Caco-2 (cell line): Measurements from ENCODE around the gene CLEC16A. TPM values are rescaled to one million over a fixed set of nuclear protein-coding genes. Genes with fewer than 3 reads are reported as not detected.
A peak's percentile ranks its signal among the peaks of the same experiment; 100 is the strongest.

Source experiments
- BruUV-seq: library from RNA; stranded (reverse); fragments of 400-500 nt; replicated peaks from 2 replicates; lab custom pipeline; 2021; lab: Mats Ljungman, UMichigan
- CTCF ChIA-PET: fragments of 300-600 bp; sonication (Branson Sonifier 250); formaldehyde crosslinking; loops from one replicate; lab custom pipeline; 2022; ENCODE audit warnings: antibody characterized with exemption; lab: Charles Lee
- POLR2A ChIA-PET: fragments of 300-600 bp; sonication (Branson Sonifier 250); formaldehyde crosslinking; loops from one replicate; lab custom pipeline; 2022; ENCODE audit warnings: antibody characterized with exemption; lab: Charles Lee
- DNase-seq, 2 experiments: peaks; one replicate each; pipeline versions ENCODE4 v3.0.0 to v3.0.0-alpha.2; 2020 to 2022
- H3K27me3 ChIP-seq: replicated peaks from 2 replicates; pipeline ENCODE4 v1.6.0; 2011; ENCODE audit warnings: low read length; ENCODE audit not compliant: control insufficient read depth, insufficient read depth
- H3K36me3 ChIP-seq: 2 replicates; pipeline ENCODE4 v1.5.1; 2011; ENCODE audit warnings: low read length; ENCODE audit not compliant: control insufficient read depth, insufficient read depth
- H3K4me1 ChIP-seq: fragments of 250-450 bp; sonication (Bioruptor Pico); 2 replicates; pipeline ENCODE4 v1.5.1; 2020; ENCODE audit warnings: mild to moderate bottlenecking
- H3K4me3 ChIP-seq: 2 replicates; pipeline ENCODE4 v1.5.1; 2011; ENCODE audit warnings: low read depth, mild to moderate bottlenecking, control low read depth, low read length
- H3K9me3 ChIP-seq: fragments of 250-450 bp; sonication (Bioruptor Pico); 2 replicates; pipeline ENCODE4 v1.5.1; 2020; ENCODE audit warnings: mild to moderate bottlenecking, moderate library complexity
- H3K27ac Mint-ChIP-seq: one replicate; pipeline ENCODE4 v1.8.0; 2022; ENCODE audit warnings: mixed read lengths; ENCODE audit not compliant: unreplicated experiment
- H3K27me3 Mint-ChIP-seq: one replicate; pipeline ENCODE4 v1.8.0; 2022; ENCODE audit warnings: mixed read lengths; ENCODE audit not compliant: insufficient read depth, unreplicated experiment
- H3K36me3 Mint-ChIP-seq: one replicate; pipeline ENCODE4 v1.8.0; 2022; ENCODE audit warnings: mild to moderate bottlenecking, mixed read lengths; ENCODE audit not compliant: insufficient read depth, unreplicated experiment
- H3K4me1 Mint-ChIP-seq: one replicate; pipeline ENCODE4 v1.8.0; 2022; ENCODE audit warnings: low read depth, mixed read lengths; ENCODE audit not compliant: unreplicated experiment
- H3K4me3 Mint-ChIP-seq: one replicate; pipeline ENCODE4 v1.8.0; 2022; ENCODE audit warnings: mild to moderate bottlenecking, moderate library complexity, mixed read lengths; ENCODE audit not compliant: unreplicated experiment
- H3K9me3 Mint-ChIP-seq: one replicate; pipeline ENCODE4 v1.8.0; 2022; ENCODE audit warnings: mixed read lengths; ENCODE audit not compliant: unreplicated experiment
- CTCF ChIP-seq, 2 experiments: fragments of 200-600 bp in 1 of 2; IDR thresholded peaks; 1 replicate in 1 of 2; 2 replicates in 1 of 2; pipeline versions ENCODE4 v1.5.1 to v1.8.0; 2011 to 2022; ENCODE audit warnings: antibody characterized with exemption in 1 of 2, control low read depth in 1 of 2, inconsistent platforms in 1 of 2, low read depth in 1 of 2, low read length in 1 of 2, mild to moderate bottlenecking in 1 of 2, moderate library complexity in 1 of 2; ENCODE audit not compliant: insufficient read depth in 1 of 2, severe bottlenecking in 1 of 2, unreplicated experiment in 1 of 2
- intact Hi-C: fragments of 100-400 bp; cut with micrococcal nuclease; formaldehyde crosslinking; loops from one replicate; pipeline ENCODE4 v1.10.0; 2022; ENCODE audit not compliant: unreplicated experiment
- total RNA-seq: library from RNA; stranded (reverse); gene quantifications from 2 replicates; pipeline ENCODE4 v1.2.3, GENCODE V29; 2022

CLEC16A gene
- total RNA-seq, 1 experiment from 2014 or later: 27.0 TPM

DNA sequence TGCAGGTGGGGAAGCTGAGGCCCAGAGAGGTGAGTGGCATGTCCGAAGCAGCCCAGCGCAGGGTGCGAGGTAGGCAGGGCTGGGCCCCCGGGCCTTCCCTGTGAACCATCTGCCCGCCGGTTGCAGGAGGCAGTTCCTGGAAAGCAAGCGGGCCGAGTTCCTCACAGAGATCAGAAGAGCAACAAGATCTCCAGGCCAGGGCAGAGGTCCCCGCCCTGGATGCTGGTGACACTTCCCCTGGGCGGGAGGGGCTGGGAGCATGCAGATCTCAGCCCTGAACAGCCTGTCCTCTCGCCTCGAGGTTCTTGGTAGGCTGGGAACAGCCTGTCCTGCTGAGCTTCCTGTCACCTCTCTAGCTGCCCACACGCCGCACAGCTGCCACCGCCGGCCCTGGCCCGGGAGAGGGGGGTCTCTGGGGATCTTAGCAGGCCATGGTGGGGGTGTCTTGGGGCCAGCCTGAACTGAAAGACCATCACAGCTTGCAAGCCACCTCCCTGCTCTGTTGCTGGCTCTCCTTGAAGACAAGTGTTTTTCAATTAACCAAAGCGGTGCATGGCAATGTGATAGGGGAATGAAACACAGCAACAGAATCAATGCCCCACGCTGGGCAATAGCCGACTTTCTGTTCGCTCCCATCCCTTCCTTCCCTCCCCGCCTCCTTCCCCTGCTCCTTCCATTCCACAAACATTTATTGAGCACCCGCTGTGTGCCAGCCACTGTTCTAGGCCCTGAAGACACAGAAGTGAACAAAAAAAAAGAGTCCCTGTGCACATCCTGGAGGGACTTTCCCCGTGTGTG is 279.9 kb downstream of the CLEC16A start:
- Histone ChIP-seq H3K27me3 (no peaks in the 10 kb centered on the region), H3K4me1 (no peaks in the 10 kb centered on the region), H3K4me3 (no peak overlapping the region), H3K36me3 (no peaks in the 10 kb centered on the region), H3K9me3 (no peaks in the 10 kb centered on the region)
- no peaks in the 10 kb centered on the region for H3K4me1 Mint-ChIP-seq
- CTCF ChIA-PET: no interaction called here
- no peak overlapping the region for H3K4me3 Mint-ChIP-seq
- BruUV-seq: no TSS peak
- intact Hi-C loops: no loop called here
- TF ChIP-seq CTCF (IDR thresholded peaks at IDR 0.05; ENCODE audit: insufficient read depth in 1 of 2, low read depth in 1 of 2, low read length in 1 of 2, severe bottlenecking in 1 of 2, unreplicated experiment in 1 of 2): no peak
- H3K36me3 Mint-ChIP-seq: no peaks in the 10 kb centered on the region
- H3K9me3 Mint-ChIP-seq: no peaks in the 10 kb centered on the region
- DNase-seq: peak in 1 of 2 experiments; percentile 13
- POLR2A ChIA-PET: interaction anchor here (0.5 kb wide), 1 partner anchor 9 kb away, joined by 5 read pairs; no protein-coding TSS in a partner anchor
- no peaks in the 10 kb centered on the region for H3K27me3 Mint-ChIP-seq
- no peak overlapping the region for H3K27ac Mint-ChIP-seq

GRCh38 chr16:11224894-11225676 is 280.7 kb downstream of the CLEC16A start:
- no peak overlapping the region for H3K27ac Mint-ChIP-seq
- H3K27me3 ChIP-seq: no peaks in the 10 kb centered on the region
- no peaks in the 10 kb centered on the region for H3K9me3 ChIP-seq
- intact Hi-C loops: no loop called here
- H3K4me1 ChIP-seq: no peaks in the 10 kb centered on the region
- H3K36me3 Mint-ChIP-seq: no peaks in the 10 kb centered on the region
- no peak overlapping the region for H3K4me3 Mint-ChIP-seq
- no TSS peak for BruUV-seq
- H3K27me3 Mint-ChIP-seq: no peaks in the 10 kb centered on the region
- CTCF ChIA-PET: no interaction called here
- H3K4me1 Mint-ChIP-seq: no peaks in the 10 kb centered on the region
- POLR2A ChIA-PET: interaction anchor here (0.5 kb wide), 1 partner anchor 8 kb away, joined by 5 read pairs; no protein-coding TSS in a partner anchor
- DNase-seq: no peak
- TF ChIP-seq CTCF (IDR thresholded peaks at IDR 0.05; ENCODE audit: insufficient read depth in 1 of 2, low read depth in 1 of 2, low read length in 1 of 2, severe bottlenecking in 1 of 2, unreplicated experiment in 1 of 2): no peak
- no peaks in the 10 kb centered on the region for H3K9me3 Mint-ChIP-seq
- H3K4me3 ChIP-seq: no peak overlapping the region
- H3K36me3 ChIP-seq: no peaks in the 10 kb centered on the region

DNA sequence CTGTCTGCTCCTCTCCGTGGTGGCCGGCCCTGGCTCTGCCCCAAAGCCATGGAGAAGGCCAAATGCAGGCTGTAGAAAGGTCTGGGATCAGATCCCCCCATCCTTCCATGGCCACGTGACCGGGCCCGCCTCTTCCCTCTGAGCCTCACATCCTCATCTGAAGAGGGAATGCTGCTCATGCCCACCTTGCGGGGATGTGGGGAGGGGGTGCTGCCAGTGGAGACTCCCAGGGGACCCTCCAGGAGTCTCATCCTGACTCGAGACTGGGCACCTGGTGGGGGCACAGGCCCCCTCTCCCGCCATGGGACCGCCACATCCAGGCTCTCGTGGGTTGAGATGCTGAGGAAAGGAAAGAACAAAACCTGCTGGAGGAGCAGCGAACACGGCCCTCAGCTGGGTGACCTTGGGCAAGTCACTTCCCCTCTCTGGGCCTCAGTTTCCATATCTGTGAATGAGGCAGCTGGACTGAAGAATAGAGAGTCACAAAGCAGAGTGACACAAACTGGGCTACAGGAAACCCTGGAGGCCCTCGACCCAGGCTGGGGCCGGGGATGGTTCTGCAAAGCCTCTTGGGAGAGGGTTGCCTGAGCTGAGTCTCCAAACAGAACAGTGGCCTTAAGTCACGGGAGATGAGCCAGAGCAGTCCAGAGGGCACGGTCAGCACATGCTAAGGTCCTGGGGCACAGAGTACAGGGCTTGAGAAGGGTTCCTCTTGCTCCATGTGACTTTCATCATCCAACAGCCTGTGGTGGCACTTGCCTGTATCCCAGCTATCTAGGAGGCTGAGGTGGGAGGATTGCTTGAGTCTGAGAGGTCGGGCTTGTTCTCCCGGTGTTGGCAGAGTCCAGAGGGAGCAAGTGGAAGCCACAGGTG is 281.5 kb downstream of the CLEC16A start:
- no TSS peak for BruUV-seq
- ChIA-PET POLR2A (no interaction called here), CTCF (no interaction called here)
- no peak for TF ChIP-seq CTCF (IDR thresholded peaks at IDR 0.05; ENCODE audit: insufficient read depth in 1 of 2, low read depth in 1 of 2, low read length in 1 of 2, severe bottlenecking in 1 of 2, unreplicated experiment in 1 of 2)
- no peaks in the 10 kb centered on the region for H3K9me3 Mint-ChIP-seq
- no peaks in the 10 kb centered on the region for H3K4me1 ChIP-seq
- DNase-seq: no peak
- no peaks in the 10 kb centered on the region for H3K9me3 ChIP-seq
- H3K4me3 ChIP-seq: no peak overlapping the region
- intact Hi-C loops: no loop called here
- H3K4me3 Mint-ChIP-seq: no peak overlapping the region
- no peaks in the 10 kb centered on the region for H3K27me3 ChIP-seq
- no peaks in the 10 kb centered on the region for H3K27me3 Mint-ChIP-seq
- no peak overlapping the region for H3K27ac Mint-ChIP-seq
- H3K36me3 Mint-ChIP-seq: no peaks in the 10 kb centered on the region
- H3K36me3 ChIP-seq: no peaks in the 10 kb centered on the region
- H3K4me1 Mint-ChIP-seq: no peaks in the 10 kb centered on the region
